SK-N-MC (cell line): ENCODE measurements around the gene KCNH1.

Source experiments
- EZH2 ChIP-seq: fragments of 200-600 bp; sonication (generic); IDR thresholded peaks from one replicate; pipeline ENCODE4 v1.6.1; 2017; ENCODE audit warnings: antibody characterized with exemption
- FOXP2 ChIP-seq: optimal IDR thresholded peaks from 2 replicates; pipeline ENCODE3; 2011; ENCODE audit warnings: mild to moderate bottlenecking, moderate library complexity; ENCODE audit not compliant: insufficient read depth; ENCODE audit errors: extremely low read length, control extremely low read depth
- POLR2AphosphoS5 ChIP-seq: IDR thresholded peaks from 2 replicates; pipeline ENCODE4 v1.6.1; 2012; ENCODE audit warnings: mild to moderate bottlenecking, low read depth, low read length, borderline replicate concordance

GRCh38 chr1:210978974-210979354, 155.0 kb downstream of the KCNH1 start:
- TF ChIP-seq POLR2AphosphoS5 (no peak), FOXP2 (no peak), EZH2 (no peak)
